Stimulated activated CD4-positive, alpha-beta T cell treated with anti-CD3 and anti-CD28 coated beads, Interleukin-2, amount 100 ng/mL, for 24 hours (primary cell): Measurements from ENCODE around the gene RHAG.

Source experiments
- DNase-seq, 2 donors: peaks; one replicate each; pipeline ENCODE4 v3.0.0-alpha.2; 2020

Gene RHAG

GRCh38 chr6:49558238-49558637, 78.4 kb downstream of the RHAG start:
- DNase-seq = no peak

DNA sequence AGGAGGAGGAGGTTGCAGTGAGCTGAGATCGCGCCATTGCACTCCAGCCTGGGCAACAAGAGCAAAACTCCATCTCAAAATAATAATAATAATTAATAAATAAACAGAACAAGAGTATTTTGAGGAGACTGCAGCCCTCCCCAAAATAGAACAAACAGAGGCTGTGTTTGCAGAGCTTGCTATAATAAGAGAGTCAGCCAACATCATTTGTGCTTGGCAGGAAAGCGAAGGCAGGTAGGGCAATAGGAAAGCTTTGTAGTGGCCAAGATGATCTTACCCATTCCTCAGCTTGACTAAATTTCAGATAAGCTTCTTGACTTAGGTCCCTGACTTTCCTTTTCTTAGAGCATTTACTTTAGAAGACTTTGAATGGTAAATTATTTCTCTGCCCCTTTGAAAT, 79.5 kb downstream of the RHAG start:
- DNase-seq = no peak

- DNase-seq = no peak
These were observed 80.2 kb downstream of the RHAG start for GRCh38 chr6:49556429-49556837.

DNA sequence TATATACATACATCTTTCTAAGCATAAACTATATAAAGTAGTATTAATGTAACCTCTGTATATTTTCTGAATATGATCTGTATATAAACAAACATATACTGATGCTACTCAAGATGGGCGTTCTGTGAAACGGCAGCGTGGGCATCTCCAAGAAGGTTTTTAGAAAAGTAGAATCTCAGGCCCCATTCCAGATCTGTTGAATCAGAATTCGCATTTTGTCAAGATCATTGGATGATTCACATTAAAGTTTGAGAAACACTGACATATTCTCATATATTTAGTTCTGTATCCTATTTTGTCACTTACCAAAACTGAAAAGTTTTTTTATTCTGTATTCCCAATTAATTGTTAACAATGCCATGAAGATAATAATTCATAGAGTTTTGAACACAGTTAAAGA, 80.7 kb downstream of the RHAG start:
- DNase-seq = no peak
